Psoas muscle (tissue), 8 donors: ENCODE results near the gene CST3. TPM values are rescaled to one million over a fixed set of nuclear protein-coding genes. Genes with fewer than 3 reads are reported as not detected.
"Not testable (repeated sequence)": the region's sequence is repeated elsewhere in the genome, so short reads cannot be mapped to it uniquely, and the experiment has no call there.

Source experiments
- ATAC-seq, 4 donors: fragments of 200-7000 bp; cut with Tn5 transposase; one replicate each; pipeline ENCODE4 v1.9.1; 2020; ENCODE audit warnings: moderate library complexity in 3 of 4, mild to moderate bottlenecking in 2 of 4
- DNase-seq, 2 donors: peaks; one replicate each; pipeline ENCODE4 v3.0.0-alpha.2; 2020
- H3K27ac ChIP-seq: fragments of 200-600 bp; one replicate; pipeline ENCODE4 v1.8.0; 2022
- H3K27me3 ChIP-seq, 3 donors: fragments of 200-600 bp in 1 of 3; one replicate each; pipeline versions ENCODE4 v1.6.1 to v1.8.0; 2013 to 2022; ENCODE audit warnings: low read length in 2 of 3, mild to moderate bottlenecking in 2 of 3, moderate library complexity in 1 of 3; ENCODE audit not compliant: insufficient read depth in 3 of 3
- H3K36me3 ChIP-seq, 2 donors: fragments of 200-600 bp in 1 of 2; one replicate each; pipeline versions ENCODE4 v1.6.1 to v1.8.0; 2013 to 2022; ENCODE audit warnings: low read depth in 1 of 2, mild to moderate bottlenecking in 1 of 2, moderate library complexity in 1 of 2; ENCODE audit not compliant: insufficient read depth in 1 of 2
- H3K4me1 ChIP-seq: fragments of 200-600 bp; one replicate; pipeline ENCODE4 v1.8.0; 2022
- H3K4me3 ChIP-seq: fragments of 200-600 bp; one replicate; pipeline ENCODE4 v1.8.0; 2022; ENCODE audit warnings: mild to moderate bottlenecking
- H3K9me3 ChIP-seq: fragments of 200-600 bp; one replicate; pipeline ENCODE4 v1.8.0; 2022
- WGBS, 3 donors: extraction: QIAGEN DNeasy Blood & Tissue Kit; methylation state at CpG; one replicate each; pipeline versions ENCODE4 v1.1.6 to v1.1.7; 2013; 5-methylcytosine and 5-hydroxymethylcytosine counted together
- intact Hi-C, 2 donors: fragments of 100-400 bp; cut with DNase I; formaldehyde crosslinking; loops; one replicate each; pipeline versions ENCODE4 v1.11.0 to v1.14.2; 2022
- long read RNA-seq, 2 donors: library from polyadenylated mRNA; unstranded; transcript quantifications; one replicate each; pipeline ENCODE4 v2.0.0, GENCODE V29; 2021
- polyA plus RNA-seq, 3 donors: library from polyadenylated mRNA; stranded (reverse); fragments of 200-250 nt; gene quantifications; one replicate each; pipeline ENCODE4 v1.2.3, GENCODE V29; 2013
- total RNA-seq, 4 donors: library from RNA; stranded (reverse); fragmentation: NEBNext Ultra II Directional in 2 of 4; extraction: Animal tissue kit (Norgen Biotek cat#: 25700) in 2 of 4; gene quantifications; one replicate each; pipeline versions ENCODE4 v1.2.1 to v1.2.4, GENCODE V29; 2021 to 2023
- TF ChIP-seq, protein P1 (sequence below): fragments of 200-600 bp; IDR thresholded peaks from one replicate; pipeline ENCODE4 v1.8.0; 2022; ENCODE audit warnings: antibody characterized with exemption
- donor health status: healthy with polysubstance abuse.
- donor health status: DM: no; HTN: no; CAD: no; lungs with moderate emphysema.
- donor health status: Bipolar disorder and iron deficiency.
- donor health status: healthy.
- donor health status: DM: yes; HTN: yes; CAD: no.
- donor health status: DM: no; HTN: no; CAD: no.
- donor health status: DM: no; HTN: no; CAD: no.
- donor health status: DM: yes; HTN: yes; CAD: no.

Gene CST3, protein sequence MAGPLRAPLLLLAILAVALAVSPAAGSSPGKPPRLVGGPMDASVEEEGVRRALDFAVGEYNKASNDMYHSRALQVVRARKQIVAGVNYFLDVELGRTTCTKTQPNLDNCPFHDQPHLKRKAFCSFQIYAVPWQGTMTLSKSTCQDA
- 100 to 1,000 TPM; 422 to 713 (median 508) TPM for total RNA-seq
- polyA plus RNA-seq = 100 to 1,000 TPM; 374 to 415 (median 394) TPM
- long read RNA-seq, donor 1, transcript CST3-201 (3 exons, 873 nt) = major isoform, 223 of 232 reads
- long read RNA-seq, donor 1, partial matches to known transcripts = 0 of 232 reads
- long read RNA-seq, donor 1, other reads (novel, unspliced or antisense) = 9 of 232 reads
- long read RNA-seq, donor 2, transcript CST3-203 (4 exons, 3,286 nt) = minor isoform, 6 of 703 reads
- long read RNA-seq, donor 2, transcript CST3-201 (3 exons, 873 nt) = major isoform, 671 of 703 reads
- long read RNA-seq, donor 2, partial matches to known transcripts = 8 of 703 reads
- long read RNA-seq, donor 2, other reads (novel, unspliced or antisense) = 18 of 703 reads

DNA sequence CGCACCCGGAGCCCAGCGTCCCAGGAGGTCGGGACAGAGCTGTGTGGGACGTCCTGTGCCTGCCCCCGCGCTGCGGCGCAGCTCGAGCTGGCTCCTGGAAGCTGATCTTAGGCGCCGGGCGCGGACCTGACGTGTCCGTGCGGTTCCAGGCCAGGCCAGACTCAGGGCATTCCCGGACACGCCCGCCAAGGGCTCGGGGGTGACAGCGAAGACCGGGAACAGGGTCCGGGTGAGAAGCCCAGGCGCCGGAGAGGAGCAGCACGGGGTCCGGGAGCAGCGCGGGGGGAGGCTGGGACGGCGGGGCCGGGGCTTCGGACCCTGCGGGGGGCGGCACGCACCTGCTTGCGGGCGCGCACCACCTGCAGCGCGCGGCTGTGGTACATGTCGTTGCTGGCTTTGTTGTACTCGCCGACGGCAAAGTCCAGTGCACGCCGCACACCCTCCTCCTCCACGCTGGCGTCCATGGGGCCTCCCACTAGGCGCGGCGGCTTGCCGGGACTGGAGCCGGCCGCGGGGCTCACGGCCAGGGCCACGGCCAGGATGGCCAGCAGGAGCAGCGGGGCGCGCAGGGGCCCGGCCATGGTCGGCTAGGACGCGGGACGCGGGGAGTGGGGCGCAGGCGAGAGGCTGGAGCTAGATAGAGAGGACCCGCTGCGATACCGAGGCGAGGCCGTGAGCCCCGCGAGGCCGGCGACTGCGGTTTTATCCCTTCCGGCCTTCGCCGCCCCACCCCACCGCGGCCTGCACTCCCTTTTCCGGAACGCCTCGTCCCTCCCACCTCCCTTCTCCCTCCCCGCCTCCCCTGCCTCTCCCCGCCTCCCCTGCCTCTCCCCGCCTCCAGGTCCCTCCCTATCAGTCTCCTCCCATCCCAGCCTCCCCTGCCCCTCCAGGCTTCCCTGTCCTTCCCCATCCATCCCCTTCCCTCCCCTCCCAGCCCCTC lies at the start of gene CST3:
Gene CST3 (minus strand): TSS at position 674 of the 940 bp plus-strand sequence. CDS start 93 bp downstream, at position 581.
- Histone ChIP-seq H3K36me3 (peaks cover 0 to 20% of the 10 kb centered on the region in 2 donors), H3K4me1 (peaks cover 61% of the 10 kb centered on the region), H3K27ac (peak within 1 kb of the TSS; percentile 100), H3K27me3 (no peaks in the 10 kb centered on the region), H3K9me3 (no peaks in the 10 kb centered on the region), H3K4me3 (peak within 1 kb of the TSS; percentile 99)
- WGBS, 3 donors = 0 to 1% (median 1%) methylated on average over 64 to 91 of the region's 92 CpGs
- intact Hi-C loops = loop anchor here in 1 of 2 donors (5.0 to 10.0 kb wide), 2 partner anchors 275 to 483 kb away; partner anchors contain the start of gene GZF1
- TF ChIP-seq, protein P1, sequence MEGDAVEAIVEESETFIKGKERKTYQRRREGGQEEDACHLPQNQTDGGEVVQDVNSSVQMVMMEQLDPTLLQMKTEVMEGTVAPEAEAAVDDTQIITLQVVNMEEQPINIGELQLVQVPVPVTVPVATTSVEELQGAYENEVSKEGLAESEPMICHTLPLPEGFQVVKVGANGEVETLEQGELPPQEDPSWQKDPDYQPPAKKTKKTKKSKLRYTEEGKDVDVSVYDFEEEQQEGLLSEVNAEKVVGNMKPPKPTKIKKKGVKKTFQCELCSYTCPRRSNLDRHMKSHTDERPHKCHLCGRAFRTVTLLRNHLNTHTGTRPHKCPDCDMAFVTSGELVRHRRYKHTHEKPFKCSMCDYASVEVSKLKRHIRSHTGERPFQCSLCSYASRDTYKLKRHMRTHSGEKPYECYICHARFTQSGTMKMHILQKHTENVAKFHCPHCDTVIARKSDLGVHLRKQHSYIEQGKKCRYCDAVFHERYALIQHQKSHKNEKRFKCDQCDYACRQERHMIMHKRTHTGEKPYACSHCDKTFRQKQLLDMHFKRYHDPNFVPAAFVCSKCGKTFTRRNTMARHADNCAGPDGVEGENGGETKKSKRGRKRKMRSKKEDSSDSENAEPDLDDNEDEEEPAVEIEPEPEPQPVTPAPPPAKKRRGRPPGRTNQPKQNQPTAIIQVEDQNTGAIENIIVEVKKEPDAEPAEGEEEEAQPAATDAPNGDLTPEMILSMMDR = no peak
- peak; percentile 93 to 96 for DNase-seq
- peak; percentile 61 to 76 (median 70) for ATAC-seq

GRCh38 chr20:23686046-23686750 lies 48.4 kb upstream of the CST3 start:
- Histone ChIP-seq H3K4me1 (no peaks in the 10 kb centered on the region), H3K27ac (no peak overlapping the region), H3K9me3 (no peaks in the 10 kb centered on the region), H3K27me3 (no peaks in the 10 kb centered on the region), H3K4me3 (no peak overlapping the region), H3K36me3 (no peaks in the 10 kb centered on the region)
- DNase-seq (no peak), ATAC-seq (no peak)
- intact Hi-C loops = no loop called here
- WGBS, 3 donors = 92 to 95% (median 92%) methylated on average over 4 of the region's 4 CpGs
- TF ChIP-seq, protein P1 = no peak

DNA sequence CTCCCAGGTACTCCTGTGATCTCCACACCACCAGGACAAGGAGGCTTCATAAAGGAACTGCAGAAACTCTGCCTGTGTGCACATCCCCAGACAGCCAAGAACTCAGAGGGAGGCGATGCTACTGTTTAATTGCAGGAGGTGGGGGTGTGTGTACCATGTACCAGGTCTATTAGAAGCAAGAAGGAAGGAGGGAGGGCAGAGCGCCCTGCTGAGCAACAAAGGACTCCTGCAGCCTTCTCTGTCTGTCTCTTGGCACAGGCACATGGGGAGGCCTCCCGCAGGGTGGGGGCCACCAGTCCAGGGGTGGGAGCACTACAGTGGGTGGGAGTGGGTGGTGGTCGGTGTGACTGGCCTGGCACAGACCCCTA lies 47.8 kb upstream of the CST3 start:
- H3K4me1 ChIP-seq, ATAC-seq, H3K4me3 ChIP-seq, intact Hi-C loops, H3K9me3 ChIP-seq, DNase-seq, H3K27me3 ChIP-seq, H3K36me3 ChIP-seq, H3K27ac ChIP-seq: not testable (repeated sequence)
- WGBS, 3 donors = 70 to 85% (median 76%) methylated on average over 4 of the region's 4 CpGs

DNA sequence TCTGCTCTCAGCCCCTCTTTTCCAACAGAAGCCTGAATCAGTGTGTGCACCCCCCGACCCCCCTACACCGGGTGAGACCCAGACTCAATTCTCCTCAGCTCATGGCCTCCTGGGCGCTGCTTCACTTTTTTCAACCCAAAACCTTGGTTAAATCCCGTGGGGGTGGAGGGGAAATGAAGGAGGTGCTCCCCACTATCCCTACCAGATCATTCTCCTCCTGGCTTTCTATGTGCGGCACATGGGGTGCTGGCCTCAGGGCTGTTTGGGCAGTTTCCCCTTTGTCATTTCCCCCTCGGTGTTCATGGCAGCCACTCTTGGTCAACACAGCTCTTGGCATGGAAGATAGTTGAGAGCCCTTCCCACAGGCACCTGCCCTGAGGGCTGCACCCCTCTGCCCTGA lies 46.5 kb upstream of the CST3 start:
- no peak for ATAC-seq
- H3K4me1 ChIP-seq = no peaks in the 10 kb centered on the region
- H3K27ac ChIP-seq = no peak overlapping the region
- DNase-seq = no peak
- H3K36me3 ChIP-seq = no peaks in the 10 kb centered on the region
- intact Hi-C loops = no loop called here
- WGBS, 3 donors = 85 to 89% (median 89%) methylated on average over 6 of the region's 6 CpGs
- TF ChIP-seq, protein P1 = no peak
- H3K4me3 ChIP-seq = no peak overlapping the region
- no peaks in the 10 kb centered on the region for H3K27me3 ChIP-seq
- no peaks in the 10 kb centered on the region for H3K9me3 ChIP-seq
